Fibroblast of mammary gland (primary cell): ENCODE data around the gene ELF4.
A peak's percentile ranks its signal among the peaks of the same experiment; 100 is the strongest.
"Not testable (repeated sequence)": the region's sequence is repeated elsewhere in the genome, so short reads cannot be mapped to it uniquely, and the experiment has no call there.

Experiments used
- DNase-seq: peaks from one replicate; pipeline ENCODE4 v3.0.0-alpha.2; 2010; ENCODE audit warnings: low read depth
- H3K4me3 ChIP-seq: 2 replicates; pipeline ENCODE4 v1.5.1; 2011; ENCODE audit warnings: low read depth, mild to moderate bottlenecking, low read length, moderate library complexity; ENCODE audit not compliant: control insufficient read depth
- TF ChIP-seq, protein P1 (sequence below): conservative IDR thresholded peaks from 2 replicates; pipeline ENCODE4 v1.5.1; 2011; ENCODE audit warnings: low read depth, low read length, inconsistent platforms; ENCODE audit not compliant: control insufficient read depth, insufficient read depth

ELF4 gene

DNA sequence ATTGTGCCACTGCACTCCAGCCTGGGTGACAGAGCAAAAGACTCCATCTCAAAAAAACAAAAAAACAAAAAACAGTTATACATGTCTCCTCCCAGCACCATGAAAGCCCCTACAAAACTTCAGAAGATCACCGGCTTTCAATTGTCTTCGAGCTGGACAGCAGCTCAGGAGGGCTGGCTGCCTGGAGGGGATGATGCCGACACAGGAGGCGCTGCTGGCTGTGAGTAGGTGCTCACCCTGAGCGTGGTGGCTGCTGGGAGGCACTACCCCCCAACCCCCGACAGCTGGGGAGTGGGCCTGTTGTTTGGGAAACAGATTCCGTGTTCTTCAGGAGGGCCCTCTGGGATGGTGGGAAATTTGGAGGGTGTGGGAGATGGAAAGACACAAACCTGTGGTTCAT is 6.9 kb upstream of the ELF4 start:
- H3K4me3 ChIP-seq = no peak overlapping the region
- no peak for DNase-seq
- TF ChIP-seq, protein P1, sequence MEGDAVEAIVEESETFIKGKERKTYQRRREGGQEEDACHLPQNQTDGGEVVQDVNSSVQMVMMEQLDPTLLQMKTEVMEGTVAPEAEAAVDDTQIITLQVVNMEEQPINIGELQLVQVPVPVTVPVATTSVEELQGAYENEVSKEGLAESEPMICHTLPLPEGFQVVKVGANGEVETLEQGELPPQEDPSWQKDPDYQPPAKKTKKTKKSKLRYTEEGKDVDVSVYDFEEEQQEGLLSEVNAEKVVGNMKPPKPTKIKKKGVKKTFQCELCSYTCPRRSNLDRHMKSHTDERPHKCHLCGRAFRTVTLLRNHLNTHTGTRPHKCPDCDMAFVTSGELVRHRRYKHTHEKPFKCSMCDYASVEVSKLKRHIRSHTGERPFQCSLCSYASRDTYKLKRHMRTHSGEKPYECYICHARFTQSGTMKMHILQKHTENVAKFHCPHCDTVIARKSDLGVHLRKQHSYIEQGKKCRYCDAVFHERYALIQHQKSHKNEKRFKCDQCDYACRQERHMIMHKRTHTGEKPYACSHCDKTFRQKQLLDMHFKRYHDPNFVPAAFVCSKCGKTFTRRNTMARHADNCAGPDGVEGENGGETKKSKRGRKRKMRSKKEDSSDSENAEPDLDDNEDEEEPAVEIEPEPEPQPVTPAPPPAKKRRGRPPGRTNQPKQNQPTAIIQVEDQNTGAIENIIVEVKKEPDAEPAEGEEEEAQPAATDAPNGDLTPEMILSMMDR = no peak

DNA sequence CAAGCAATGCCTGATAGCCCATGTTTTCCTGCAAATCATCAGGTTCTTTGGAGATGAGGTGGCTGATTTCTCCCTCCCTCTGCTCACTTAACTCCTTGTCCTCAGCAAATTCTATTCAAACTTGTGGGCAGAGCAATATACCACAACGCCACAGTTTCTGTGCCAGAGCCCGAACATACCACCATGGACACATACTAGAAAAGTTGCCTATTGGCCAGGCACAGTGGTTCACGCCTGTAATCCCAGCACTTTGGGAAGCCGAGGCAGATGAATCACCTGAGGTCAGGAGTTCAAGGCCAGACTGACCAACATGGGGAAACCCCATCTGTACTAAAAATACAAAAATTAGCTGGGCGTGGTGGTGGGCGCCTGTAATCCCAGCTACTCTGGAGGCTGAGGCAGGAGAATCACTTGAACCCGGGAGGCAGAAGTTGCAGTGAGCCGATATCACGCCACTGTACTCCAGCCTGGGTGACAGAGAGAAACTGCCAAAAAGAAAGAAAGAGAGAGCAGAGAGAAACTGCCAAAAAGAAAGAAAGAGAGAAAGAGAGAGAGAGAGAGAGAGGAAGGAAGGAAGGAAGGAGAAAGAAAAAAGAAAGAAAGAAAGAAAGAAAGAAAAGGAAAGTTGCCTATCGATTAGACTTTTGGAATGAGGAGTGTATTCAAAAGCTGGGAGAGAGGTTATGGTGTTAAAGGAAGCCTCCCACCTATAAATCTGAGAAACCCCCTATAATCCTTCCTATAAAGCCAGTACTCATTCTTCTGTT is 5.0 kb upstream of the ELF4 start:
- DNase-seq = peak; percentile 73
- H3K4me3 ChIP-seq = not testable (repeated sequence)

DNA sequence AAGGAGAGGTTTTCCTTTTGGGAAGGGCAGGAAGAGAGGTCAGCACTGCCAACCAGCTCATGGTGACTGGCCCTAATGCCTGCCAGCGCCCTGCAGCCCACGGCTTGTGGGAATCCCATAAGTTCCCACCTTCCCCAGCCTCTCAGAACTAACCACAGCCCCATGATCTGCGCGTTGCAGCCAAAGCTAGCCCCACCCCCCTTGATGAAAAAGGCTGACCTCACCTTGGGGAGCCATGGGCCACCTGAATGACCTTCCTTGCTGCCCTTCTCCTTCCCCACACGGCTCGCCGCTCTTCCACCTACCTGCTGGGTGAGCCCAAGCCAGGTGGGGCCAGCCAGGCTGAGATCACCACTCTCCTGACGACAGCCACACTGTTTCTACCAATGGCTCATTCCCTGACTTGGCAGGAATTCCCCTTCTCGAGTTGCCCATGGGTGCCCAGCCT is 3.9 kb upstream of the ELF4 start:
- H3K4me3 ChIP-seq = no peak overlapping the region
- TF ChIP-seq, protein P1 = no peak
- DNase-seq = peak; percentile 71

DNA sequence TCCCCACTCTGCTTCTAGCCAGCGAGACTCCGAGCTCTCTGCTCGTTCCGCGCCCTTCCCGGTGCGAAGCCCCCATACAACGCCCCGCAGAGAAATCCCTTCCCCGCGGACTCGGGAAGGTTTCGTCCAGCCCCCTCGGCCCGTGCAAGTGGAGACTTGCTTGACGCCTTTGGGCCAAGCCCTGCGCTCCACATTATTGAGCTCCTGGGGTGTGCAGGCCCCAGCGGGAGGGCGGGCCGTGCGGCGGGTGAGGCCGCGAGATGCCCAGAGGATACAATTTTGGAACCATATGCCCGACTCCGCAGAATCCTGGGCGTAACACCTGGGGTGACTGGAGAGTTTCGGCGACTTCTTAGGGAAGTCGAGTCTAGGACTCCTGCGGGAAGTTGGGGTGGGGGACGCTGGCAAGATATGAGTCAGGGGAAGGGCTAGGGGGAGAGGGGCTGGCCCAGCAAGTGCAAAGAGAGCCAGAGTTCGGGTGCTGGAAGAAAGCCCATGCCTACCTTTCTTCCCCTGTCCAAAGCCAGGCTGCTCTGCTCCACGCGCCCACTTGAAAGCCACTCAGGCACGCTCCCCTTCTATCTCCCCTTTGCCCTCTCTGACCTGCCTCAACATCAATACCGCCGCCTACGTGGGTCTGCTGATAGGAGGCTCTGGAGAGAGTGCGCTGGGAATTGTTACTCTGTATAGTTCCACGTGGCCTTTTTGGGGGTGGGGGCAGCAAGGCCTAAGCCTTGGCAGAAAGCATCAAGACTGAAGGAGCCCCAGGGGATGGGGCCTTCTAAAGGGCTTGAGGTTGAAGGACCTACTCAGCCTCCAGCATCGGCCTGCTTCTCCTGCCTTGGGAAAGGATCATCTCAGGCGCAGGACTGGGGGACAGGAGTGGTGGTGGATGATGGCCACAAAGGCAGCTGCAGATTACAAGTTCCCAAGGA is 1.2 kb upstream of the ELF4 start:
- H3K4me3 ChIP-seq = peak overlapping the region; percentile 4
- DNase-seq = no peak

DNA sequence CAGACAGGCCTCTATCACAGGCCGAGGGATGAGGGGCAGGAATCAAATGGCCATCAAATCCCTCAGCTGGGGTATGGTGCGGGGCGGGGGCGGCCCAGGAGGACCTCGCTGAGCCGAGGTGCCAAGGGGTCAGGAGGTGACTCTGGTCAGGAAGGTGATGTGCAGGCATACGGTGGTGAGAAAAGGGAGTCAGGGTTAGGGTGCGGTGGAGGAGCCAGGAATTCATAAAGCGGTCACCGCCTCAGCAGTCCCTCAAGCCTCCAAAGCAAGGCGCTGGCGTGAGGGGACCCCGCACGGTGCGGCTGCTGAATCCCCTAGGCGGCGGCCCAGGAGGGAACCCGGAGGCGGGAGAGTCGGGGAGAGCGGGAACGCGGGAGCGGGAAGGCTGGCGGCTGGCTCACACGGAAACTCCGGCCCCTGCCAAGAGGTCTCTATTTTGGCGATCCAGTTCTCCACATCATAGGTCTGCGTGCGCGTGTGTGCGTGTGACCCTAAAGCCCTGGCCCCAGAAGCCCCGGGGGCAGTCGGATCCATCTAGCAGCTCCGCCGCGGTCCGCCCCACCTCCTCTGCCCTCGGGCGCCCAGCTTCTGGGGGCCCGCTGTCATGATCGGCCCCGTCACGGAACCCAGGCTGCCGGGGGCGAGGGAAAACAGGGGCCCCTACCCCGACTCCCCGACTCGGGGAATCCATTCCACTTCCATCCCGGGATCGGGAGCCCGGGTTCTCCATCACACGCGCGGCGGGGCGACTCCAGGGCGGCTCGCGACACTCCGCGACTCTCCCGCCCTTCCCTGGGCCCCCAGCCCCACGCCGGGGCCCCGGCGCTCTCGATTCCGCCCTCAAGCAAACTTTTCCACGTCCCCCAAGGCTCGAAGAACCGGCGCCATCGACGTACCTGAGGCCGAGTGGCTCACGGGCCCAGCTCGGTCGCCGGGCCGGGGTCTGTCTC is 593 bp downstream of the ELF4 start:
- peak overlapping the region; percentile 54 for H3K4me3 ChIP-seq
- DNase-seq = no peak
- TF ChIP-seq, protein P1 = no peak

More for the DNA sequence above, 1.2 kb upstream of the ELF4 start:
- TF ChIP-seq, protein P1 = no peak

DNA sequence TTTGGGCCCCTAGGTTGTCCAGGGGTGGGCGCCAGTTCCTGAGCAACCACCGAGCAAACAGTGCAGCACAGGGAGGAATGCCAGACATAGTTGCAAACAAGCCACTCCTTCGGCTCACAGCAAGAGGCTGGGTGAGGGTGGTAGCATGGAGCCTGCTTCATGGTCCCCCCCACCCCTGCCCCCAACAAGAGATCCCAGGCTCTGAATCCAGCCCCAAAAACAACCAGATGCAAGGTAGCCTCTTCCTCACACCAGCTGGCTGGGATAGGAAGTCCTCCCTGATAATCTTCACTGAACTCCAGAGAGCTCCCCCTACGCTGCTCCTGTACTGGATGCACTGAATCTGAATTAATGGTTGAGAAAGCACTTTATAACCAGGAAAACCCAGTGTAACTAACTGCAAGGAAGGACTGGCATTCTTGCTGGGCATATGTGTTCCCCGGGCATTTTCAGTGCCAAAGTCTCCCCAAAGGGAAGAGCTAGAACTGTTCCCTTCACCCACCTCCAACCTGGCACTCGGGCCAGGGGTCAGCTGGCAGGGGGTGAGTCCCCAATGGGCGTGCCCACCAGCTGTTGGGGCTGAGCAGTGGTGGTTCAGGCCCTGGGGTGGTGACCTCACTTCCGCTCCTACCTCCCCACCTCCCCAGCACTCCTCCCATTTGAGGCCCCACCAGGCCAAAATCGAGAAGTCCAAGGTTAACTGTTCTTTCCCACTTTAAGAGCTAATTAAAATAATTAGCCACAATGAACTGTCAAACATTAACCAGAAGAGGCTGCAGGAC is 1.5 kb downstream of the ELF4 start:
- no peak for DNase-seq
- peak overlapping the region; percentile 54 for H3K4me3 ChIP-seq
- TF ChIP-seq, protein P1 = no peak
